Measurements from ENCODE around the gene COL24A1.

GRCh38 chr1:85734931-85735330 is 421.6 kb downstream of the COL24A1 start:
- TF ChIP-seq, protein P1, sequence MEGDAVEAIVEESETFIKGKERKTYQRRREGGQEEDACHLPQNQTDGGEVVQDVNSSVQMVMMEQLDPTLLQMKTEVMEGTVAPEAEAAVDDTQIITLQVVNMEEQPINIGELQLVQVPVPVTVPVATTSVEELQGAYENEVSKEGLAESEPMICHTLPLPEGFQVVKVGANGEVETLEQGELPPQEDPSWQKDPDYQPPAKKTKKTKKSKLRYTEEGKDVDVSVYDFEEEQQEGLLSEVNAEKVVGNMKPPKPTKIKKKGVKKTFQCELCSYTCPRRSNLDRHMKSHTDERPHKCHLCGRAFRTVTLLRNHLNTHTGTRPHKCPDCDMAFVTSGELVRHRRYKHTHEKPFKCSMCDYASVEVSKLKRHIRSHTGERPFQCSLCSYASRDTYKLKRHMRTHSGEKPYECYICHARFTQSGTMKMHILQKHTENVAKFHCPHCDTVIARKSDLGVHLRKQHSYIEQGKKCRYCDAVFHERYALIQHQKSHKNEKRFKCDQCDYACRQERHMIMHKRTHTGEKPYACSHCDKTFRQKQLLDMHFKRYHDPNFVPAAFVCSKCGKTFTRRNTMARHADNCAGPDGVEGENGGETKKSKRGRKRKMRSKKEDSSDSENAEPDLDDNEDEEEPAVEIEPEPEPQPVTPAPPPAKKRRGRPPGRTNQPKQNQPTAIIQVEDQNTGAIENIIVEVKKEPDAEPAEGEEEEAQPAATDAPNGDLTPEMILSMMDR (IDR thresholded peaks at IDR 0.05), result no peak
- TF ChIP-seq POLR2AphosphoS5 (IDR thresholded peaks at IDR 0.05), result no peak
